ENCODE measurements around the gene UBA6.

GRCh38 chr4:67668315-67668714, 32.6 kb downstream of the UBA6 start:
- TF ChIP-seq CTCF (conservative IDR thresholded peaks at IDR 0.05 in 1 of 2, IDR thresholded peaks at IDR 0.05 in 1 of 2; ENCODE audit: low read depth in 1 of 2, low read length in 2 of 2): no peak
- TF ChIP-seq EZH2 (IDR thresholded peaks at IDR 0.05; ENCODE audit: low read length, missing control alignments): no peak
